ENCODE data around the gene CACNA1D.
A peak's percentile ranks its signal among the peaks of the same experiment; 100 is the strongest.

The CACNA1D gene

DNA sequence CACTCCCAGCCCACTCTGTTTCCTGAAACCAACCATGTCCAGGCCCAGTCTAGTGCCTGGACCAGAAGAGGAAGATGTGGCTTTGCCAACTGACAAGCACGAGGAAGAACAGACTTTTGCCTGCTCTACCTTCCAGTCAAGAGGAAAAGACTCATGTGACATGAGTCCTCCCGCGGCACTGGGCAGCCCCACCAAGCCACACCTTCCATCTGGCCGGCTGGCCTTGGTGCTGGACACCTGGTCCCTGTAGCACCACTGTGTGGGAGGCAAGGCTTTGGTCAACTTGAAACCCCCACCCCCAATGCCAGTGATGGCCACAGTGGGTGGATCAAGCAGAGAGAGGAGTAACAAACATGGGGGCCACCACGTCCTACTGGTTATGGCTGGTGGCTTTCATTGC lies 339.3 kb downstream of the CACNA1D start:
- no peak for DNase-seq

DNA sequence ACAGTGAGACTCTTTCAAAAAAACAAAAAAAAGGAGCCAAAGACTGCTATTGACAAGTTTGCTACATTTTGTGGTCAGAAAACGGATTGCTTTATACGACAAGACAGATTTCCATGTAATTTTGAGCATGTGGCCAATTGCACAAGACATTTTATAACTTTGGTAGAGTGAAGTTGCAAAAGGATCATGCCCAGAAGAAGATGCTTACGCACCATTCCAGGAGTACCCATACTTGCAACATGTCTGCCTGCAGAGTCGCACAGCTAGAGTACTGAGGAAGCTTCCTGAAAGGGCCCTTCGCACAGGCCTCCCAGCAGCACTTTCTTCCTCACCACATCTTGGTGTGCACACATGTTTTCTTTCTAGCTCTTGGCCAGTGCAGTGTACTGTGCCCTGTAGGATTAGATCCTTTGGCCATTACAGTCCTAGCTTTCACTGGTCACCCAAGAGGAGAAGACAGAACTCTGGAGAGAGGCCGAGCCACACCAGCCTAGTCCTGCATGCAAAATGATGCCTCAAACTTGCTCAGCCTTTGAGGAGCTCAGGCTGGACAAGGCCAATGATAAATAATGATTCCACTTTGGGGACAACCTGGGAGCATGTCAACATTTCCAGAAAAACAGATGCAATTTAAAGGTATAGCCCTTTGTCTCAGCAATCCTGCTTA lies 340.2 kb downstream of the CACNA1D start:
- no peak for DNase-seq

DNA sequence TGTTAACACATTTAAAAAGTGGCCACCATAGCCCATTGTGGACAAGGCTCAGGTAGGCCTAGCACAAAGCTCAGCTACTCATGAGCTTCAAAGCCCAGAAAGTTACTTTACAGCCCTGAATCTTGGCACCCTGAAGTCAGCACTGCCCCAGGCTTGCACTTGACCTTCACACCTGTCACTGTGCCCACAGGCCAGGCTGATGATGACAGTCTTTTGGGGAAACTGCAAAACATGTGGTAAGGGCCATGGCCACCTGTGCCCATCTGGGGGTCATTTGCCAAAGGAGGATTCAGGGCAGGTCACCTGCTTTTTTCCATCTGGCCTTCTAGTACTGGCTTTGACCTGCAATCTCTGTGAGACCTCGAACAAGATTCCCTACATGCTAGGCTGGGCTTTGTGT lies 340.8 kb downstream of the CACNA1D start:
- DNase-seq: no peak

DNA sequence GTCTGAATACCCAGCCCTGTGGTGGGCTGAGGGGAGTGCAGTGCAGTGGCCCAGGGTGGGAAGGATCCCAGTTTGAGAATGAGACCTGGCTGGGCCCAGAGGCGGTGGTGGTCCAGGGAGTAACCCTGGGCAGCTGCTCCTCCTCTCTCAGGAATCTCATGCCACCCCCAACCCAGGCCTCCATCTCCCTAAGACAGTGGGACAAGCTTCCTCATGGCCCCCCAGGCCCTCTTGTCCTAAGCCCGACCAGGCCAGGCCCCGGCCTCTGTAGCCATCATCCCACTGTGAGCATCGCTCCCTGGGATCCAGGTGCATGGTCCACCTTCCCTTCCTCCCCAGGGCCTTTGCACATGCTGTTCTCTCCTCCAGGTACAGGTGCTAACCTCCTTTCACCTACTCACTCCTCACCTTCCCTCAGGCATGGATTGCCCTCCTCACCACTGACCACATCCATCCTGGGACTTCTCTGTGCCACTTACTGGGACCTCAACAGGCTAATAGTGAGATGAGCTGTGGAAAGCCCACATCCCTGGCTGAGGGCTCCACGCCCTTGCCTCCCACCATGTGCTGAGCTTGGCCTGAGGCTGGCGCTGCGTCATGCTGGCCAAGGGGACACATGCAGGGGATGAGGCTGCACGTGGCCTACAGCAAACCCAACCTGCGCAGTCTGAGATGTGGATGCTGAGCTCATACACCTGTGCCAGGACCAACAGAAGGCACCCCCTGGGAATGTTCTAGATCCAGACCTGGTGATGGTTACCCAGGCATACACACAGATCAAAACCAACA lies 341.9 kb downstream of the CACNA1D start:
- DNase-seq: no peak

DNA sequence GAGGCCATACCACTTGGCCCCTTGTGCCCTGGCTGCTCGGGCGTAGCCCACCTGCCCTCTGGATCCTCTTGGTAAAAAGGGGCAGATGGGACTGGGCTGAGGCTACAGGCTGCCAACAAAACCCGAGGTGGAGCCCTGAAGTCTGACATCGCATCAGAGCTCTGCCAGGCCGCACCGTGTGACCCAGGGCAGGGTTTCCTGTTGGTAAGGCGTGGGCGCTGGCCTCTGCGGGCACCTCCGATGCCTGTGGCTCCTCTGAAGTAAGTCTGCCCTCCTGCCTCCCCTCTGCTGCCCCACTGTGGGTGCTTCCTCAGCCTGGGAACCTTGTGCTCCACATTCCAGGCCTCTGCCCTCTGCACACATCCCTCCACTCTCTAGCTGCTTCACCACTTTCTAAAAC lies 342.9 kb downstream of the CACNA1D start:
- DNase-seq: no peak

DNA sequence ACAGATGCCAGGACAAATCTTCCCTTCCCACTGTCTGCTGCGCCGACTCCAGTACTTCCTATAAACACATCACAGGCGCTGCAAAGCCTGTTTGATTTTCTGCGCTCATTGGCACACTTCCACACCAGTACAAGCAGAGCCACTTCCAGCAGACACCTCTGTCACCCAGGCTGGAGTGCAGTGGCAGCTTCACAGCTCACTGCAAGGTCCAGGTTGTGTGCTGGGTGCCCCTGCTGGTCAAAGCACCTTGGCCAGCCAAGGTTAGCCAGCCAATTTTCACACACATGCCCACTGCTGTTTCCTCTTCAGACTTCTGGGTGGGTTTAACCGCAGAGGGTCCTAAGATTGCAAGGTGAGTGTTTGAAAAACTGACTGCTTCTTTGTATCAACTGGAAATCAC lies 346.9 kb downstream of the CACNA1D start:
- DNase-seq: no peak

DNA sequence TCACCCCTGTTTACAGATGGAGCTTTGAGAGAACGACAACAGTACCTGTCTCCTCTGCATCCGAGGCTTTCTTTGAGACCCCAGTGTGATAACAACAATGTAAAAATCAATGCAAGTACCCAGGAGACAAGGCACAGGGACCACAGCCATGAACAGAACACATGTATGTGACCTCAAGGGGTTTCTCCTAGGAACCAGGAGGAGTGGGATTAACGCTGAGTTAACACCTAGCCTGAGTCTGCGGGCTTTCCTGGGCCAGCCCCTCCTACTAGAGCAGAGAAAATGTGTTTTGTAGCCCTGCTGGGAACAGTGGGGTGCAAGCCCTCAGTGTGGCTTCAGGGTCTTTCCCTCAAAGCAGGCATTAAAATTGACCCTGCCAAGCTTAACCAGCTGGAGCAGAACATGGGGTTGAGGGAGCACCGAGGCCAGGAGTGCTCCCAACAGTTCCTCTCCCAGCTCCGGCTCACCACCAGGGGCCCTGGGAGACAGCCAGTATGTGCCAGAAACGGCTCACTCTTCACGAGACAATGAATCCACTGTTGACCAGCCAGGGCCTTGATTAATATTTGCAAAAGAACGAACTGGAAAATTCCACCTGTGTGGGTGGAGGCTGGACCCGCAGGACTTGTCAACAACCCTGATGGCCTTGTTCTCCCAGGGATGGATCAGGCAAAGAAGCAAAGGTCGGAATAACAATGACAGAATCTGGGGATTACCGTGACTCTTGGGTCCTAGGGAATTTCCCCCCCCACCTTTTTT lies 348.2 kb downstream of the CACNA1D start:
- DNase-seq: no peak

DNA sequence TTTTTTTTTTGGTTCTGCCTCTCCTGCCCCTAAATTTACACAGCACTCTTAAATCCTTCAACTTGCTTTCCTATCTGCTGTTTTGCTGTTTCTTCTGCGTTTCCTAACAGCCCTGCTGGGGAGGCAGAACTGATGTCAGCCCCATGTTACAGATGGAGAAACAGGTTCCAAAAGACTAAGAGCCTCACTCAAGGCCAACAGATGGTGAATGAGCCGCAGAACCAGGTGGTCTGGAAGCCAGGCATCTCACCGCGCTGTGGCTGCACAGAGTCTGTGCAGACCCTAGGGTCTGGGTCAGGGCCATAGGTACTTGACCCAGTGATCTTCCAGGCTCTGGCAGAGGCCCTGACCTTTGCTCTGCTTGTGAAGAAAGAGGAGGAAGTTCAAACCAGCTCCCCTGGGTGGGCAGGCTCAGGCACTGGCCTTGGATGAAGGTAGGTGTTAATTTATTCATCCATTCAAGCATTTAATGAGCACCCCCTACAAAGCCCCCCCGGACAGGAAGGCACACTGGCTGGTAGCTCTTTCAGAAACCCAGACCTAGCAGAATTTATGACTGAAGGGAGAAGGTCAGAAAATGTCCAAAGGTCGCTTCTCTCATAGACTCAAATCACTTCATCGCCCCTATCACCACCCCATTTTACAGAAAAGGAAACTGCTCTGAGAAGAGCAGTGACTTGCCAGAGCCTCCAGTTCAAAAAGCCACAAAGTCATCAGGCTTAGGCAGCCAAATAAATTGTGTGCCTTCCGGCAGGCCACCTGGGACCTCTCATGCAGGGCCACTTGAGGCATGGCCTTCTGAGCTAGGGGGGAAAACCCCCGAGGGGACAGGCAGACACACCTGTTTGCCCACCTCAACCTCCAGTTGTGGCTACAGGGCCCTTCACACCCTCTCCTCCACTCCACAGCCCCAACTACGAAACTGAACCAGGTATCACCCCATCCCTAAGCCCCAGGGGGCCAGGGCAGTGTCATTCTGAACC lies 349.1 kb downstream of the CACNA1D start:
- DNase-seq: no peak

DNA sequence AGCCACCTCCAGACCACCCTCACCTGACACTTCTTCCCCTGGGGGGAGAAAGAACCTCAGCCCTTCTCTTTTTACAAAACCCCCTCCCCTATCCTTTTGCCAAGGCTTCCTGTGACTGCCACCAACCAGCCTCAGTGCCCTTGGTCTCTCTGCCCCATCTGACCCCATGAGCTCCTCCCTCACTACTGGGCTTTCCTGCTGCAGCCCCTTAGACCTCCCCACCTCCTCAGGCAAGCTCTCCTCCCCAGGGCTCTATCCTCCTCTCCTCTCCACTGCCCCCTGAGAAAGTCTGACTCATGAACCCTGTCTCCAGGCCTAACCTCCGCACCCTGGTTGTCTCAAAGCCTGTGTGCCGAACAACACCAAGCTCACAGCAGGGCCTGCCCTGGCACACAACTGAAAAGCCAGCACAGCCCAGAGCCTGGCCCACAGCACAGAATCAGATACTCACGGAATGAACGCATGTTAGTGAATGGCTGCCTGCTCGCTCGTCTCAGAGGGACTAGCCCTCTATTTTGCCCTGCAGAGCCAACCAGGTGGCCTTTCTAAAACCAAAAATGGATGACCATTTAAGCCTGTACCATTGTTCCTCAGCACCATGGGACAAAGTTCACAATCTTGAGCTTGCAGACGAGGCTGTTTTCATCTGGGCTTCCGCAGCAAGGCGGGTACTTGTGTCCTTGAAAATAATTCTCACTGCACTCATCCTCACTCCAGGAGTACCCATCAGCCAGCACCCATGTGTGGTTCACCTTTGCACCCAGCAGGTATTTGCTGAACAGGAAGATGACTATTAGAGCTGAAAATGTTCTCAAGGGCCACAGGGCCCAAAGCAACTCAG lies 350.1 kb downstream of the CACNA1D start:
- DNase-seq: no peak

DNA sequence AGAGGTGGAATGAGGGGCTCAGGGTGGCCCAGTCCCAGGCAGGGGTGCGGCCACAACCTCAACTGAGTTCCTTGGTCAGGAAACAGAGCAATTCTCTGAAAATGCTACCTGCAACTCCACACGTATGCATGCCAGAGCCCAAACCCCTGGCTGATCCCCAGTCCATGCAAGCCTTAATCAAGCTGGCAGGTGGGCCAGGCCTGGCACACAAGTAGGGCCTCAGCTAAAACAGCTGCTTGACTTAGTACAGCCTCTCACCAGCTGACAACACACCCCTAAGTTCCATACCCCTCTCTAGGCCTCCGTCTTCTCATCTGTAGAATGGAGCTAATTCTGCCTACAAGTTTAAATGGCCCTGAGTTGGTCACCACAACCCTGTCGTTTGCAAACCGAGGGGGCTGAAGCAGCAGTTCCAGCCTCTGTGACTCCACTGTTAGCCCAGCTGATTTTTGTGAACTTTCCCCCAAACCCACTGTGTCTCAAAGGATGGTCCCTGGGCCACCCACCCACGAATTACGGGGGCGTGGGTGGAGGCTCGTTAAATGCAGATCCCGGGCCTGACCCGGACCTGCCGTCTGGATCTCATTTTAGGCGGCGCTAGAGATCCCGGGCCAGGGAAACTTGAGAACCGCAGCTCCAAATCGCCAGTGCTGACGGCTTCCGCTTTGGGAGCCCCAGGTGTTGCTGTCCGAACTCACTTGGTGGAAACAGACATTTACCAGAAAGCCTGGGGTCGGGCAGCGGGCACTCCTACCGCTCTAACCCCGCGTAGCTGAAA lies 350.9 kb downstream of the CACNA1D start:
- peak; percentile 82 for DNase-seq

DNA sequence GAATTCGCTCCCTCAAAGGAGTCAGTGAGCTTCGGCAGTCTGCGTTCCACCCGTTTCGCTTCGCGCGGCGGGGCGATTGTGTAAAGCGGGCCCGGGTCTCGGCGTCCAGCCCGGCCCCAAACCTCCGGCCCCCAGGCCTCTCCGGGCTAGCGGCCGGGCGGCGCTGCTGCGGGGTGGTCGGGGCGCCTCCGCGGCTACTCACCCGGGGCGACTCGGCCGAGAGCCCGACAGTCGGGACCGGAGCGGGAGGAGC lies 351.4 kb downstream of the CACNA1D start:
- DNase-seq: no peak

DNA sequence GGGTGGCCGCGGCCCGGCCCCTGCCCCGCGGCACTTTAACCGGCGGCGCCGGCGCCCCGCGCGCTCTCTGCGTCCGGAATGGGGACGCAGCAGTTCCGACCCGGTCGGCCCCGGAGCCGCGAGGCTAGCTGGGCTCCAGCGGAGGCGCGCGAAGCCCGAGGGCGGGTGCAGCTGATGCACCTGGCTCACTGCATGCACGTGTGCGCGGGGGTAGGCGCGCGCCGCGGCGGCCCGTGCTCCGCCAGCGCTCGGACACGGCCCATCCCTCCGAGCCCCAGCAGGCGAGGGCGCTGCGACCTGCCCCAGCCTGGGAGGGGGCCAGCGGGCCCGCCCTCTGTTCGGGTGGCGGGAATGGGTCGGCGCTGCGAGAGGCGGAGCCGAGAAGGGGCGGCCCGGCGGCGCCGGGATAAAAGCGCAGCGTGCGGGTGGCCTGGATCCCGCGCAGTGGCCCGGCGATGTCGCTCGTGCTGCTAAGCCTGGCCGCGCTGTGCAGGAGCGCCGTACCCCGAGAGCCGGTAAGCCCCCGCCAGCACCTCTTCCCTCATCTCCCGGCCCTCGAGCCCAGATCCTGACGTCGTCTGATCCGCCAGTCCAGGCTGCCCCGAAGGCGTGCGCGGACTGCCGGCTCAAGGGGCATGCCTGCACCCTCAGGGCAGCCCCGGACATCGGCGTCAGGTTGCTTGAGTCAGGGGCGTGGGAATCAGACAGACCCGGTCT lies 351.9 kb downstream of the CACNA1D start, which contains the start of the genes CHDH and IL17RB:
CHDH (minus strand) TSS at position 286 of the 717 bp plus-strand sequence. CDS start 22,411 bp downstream, outside the sequence.
IL17RB (plus strand) TSS at position 435 of the 717 bp plus-strand sequence; CDS start at position 456, 21 bp downstream.
- peak; percentile 69 for DNase-seq

DNA sequence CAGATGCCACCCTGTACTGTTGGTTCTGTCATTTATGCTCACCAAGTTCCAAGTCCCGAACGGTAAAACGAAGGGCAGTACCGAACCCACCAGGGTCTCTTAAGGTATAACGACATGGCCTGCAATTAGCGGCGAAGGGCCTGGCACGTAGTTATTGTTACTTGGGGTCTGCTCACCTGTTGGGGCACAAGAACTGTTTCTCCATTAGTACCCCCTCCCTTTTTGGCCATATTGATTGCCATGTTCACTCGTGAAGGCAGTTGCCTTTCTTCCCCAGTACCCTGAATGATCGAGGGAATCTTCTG lies 352.4 kb downstream of the CACNA1D start:
- no peak for DNase-seq

DNA sequence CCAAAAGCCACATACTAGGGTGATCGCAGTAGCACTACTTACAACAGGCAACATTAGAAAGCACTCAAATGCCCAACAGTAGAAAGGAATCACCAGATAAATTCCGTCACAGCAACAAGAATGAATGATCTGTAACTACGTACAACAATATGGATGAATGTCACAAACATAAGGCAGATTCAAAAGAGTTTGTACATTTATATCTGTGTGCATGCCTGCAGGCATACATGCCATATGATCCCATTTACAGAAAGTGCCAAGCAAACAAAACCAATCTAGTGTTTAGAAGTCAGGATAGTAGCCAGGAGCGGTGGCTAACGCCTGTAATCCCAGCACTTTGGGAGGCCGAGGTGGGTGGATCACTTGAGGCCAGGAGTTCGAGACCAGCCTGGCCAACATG lies 355.5 kb downstream of the CACNA1D start:
- no peak for DNase-seq

DNA sequence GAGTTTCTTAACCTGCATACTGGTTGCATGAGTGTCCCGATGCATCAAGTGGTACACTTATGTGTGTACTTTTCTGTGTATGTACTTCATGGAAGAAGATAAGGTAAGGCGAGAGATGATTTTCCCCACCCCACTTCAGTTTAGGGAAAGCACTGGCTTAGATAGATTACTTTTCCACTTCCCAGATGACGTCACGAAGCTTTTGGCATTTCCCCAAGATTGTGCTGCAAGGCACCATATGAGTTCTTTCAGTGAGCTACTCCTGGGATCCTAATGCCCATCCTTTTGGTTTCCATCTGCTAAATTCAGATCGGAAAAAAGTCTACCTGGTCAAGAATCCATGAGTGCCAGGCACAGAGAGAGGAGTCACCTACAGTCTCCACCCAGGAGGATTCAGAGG lies 356.5 kb downstream of the CACNA1D start:
- no peak for DNase-seq

DNA sequence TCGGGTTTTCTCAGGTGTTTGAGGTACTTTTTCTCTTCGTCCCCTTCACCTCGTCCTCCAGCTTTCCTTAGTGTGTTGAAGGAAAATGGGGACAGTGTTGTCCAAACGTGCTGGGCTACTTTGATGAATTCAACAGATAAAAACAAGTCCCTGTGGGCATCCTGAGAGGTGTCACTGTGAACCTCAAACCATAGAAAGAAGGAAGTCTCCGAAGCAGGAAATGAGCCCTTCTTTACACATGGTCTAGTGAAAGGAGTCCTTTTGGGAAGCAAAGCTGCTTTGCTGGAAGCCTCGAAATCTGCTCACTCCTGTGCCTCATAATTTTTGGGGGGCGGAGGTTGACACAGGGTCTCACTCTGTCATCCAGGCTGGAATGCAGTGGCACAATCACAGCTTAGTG lies 362.6 kb downstream of the CACNA1D start:
- DNase-seq: no peak

DNA sequence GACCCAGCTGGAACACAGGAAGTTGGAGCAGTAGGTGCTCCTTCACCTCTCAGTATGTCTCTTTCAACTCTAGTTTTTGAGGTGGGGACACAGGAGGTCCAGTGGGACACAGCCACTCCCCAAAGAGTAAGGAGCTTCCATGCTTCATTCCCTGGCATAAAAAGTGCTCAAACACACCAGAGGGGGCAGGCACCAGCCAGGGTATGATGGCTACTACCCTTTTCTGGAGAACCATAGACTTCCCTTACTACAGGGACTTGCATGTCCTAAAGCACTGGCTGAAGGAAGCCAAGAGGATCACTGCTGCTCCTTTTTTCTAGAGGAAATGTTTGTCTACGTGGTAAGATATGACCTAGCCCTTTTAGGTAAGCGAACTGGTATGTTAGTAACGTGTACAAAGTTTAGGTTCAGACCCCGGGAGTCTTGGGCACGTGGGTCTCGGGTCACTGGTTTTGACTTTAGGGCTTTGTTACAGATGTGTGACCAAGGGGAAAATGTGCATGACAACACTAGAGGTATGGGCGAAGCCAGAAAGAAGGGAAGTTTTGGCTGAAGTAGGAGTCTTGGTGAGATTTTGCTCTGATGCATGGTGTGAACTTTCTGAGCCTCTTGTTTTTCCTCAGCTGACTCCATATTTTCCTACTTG lies 363.8 kb downstream of the CACNA1D start:
- no peak for DNase-seq

DNA sequence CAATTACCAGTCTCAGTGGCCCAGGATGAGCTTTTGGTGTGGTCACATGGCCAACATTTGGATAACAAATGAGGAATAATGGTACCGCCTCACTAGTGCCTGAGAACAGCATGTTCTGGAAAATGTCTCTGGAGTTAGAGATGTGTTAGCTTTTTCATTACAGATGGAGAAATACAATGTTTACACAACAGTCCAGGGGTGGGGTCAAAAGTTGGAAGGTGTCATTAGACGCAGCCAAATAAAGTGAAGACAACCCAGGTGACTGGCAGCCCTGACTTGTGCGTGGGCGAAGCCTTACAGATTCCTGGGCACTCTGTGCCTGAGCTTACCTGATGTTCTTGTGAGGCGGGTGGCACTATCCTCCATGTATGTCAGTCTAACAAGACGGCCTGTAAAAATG lies 364.8 kb downstream of the CACNA1D start:
- no peak for DNase-seq

DNA sequence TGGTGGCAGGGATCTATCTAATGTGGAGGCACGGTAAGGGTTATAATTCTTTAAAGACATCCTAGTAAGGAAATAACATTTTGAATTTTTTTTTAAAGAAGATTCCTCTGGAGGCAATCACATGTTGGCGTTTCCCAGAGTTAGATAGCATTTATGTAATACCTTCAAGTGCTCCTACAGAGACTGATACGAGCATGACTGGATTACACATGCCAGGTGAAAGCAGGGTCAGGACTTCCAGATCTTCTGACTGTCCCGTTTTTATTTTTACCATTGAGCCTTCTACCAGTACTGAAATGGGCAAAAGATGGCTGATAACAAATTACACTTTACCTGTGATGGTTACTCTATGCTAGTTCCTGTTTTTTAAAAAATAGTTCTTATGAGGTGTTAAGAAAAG lies 365.8 kb downstream of the CACNA1D start:
- no peak for DNase-seq

DNA sequence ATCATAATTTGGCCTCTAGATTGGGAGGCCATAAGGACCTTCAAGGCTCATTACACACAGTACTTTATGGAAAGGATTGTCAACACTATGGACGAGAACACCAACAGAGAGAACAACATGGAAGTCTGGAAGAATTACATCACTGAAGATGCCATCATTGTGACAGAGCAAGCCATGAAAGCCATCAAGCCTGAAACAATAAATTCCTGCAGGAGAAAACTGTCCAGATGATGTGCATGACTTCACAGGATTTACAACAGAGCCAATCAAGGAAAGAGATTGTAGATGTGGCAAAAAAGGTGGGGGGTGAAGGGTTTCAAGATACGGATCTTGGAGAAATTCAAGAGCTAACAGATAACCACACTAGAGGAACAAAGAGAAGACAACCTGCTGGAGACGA lies 367.8 kb downstream of the CACNA1D start:
- no peak for DNase-seq
